ENCODE measurements around the gene LRRC28. TPM values are rescaled to one million over a fixed set of nuclear protein-coding genes. Genes with fewer than 3 reads are reported as not detected.

The LRRC28 gene
- total RNA-seq, 2 experiments from 2014 or later, result 14.0 to 16.1 TPM

- Mint-ChIP-seq H3K9me3 (peaks cover 2% of the 10 kb centered on the region), H3K4me1 (ENCODE audit: low read depth) (peaks cover 5% of the 10 kb centered on the region), H3K4me3 (no peak overlapping the region), H3K27ac (no peak overlapping the region), H3K27me3 (no peaks in the 10 kb centered on the region), H3K36me3 (ENCODE audit: low read depth) (peaks cover 20% of the 10 kb centered on the region)
- no peak for TF ChIP-seq CTCF (IDR thresholded peaks at IDR 0.05)
- DNase-seq (no peak), ATAC-seq (no peak)
- intact Hi-C loops (cut with micrococcal nuclease), result no loop called here
- ChIA-PET CTCF (interaction anchor here (1.1 to 1.5 kb wide), 4 partner anchors 9 to 408 kb away, joined by 3 read pairs; no protein-coding TSS in a partner anchor), POLR2A (no interaction called here)
Observed at GRCh38 chr15:99295840-99296239, 44.6 kb downstream of the LRRC28 start.

- H3K36me3 Mint-ChIP-seq (ENCODE audit: low read depth), result peaks cover 20% of the 10 kb centered on the region
- H3K9me3 Mint-ChIP-seq, result peaks cover 2% of the 10 kb centered on the region
- H3K4me1 Mint-ChIP-seq (ENCODE audit: low read depth), result peaks cover 5% of the 10 kb centered on the region
- DNase-seq, result no peak
- POLR2A ChIA-PET, result no interaction called here
- CTCF ChIA-PET, result interaction anchor here (0.7 to 1.5 kb wide), 5 partner anchors 9 to 408 kb away, joined by 3 read pairs; no protein-coding TSS in a partner anchor
- no peak overlapping the region for H3K27ac Mint-ChIP-seq
- intact Hi-C loops (cut with micrococcal nuclease), result no loop called here
- H3K27me3 Mint-ChIP-seq, result no peaks in the 10 kb centered on the region
- no peak overlapping the region for H3K4me3 Mint-ChIP-seq
- no peak for TF ChIP-seq CTCF (IDR thresholded peaks at IDR 0.05)
- no peak for ATAC-seq
Observed at GRCh38 chr15:99296386-99296785, 45.1 kb downstream of the LRRC28 start.

GRCh38 chr15:99303907-99304306, 52.6 kb downstream of the LRRC28 start:
- intact Hi-C loops (cut with micrococcal nuclease), result no loop called here
- ATAC-seq (no peak), DNase-seq (no peak)
- TF ChIP-seq CTCF (IDR thresholded peaks at IDR 0.05), result no peak
- CTCF ChIA-PET, result interaction anchor here (1.0 kb wide), 1 partner anchor 31 kb away, joined by 3 read pairs; no protein-coding TSS in a partner anchor
- Mint-ChIP-seq H3K36me3 (ENCODE audit: low read depth) (no peaks in the 10 kb centered on the region), H3K4me3 (no peak overlapping the region), H3K9me3 (no peaks in the 10 kb centered on the region), H3K27ac (no peak overlapping the region), H3K4me1 (ENCODE audit: low read depth) (no peaks in the 10 kb centered on the region), H3K27me3 (no peaks in the 10 kb centered on the region)
- POLR2A ChIA-PET, result no interaction called here

- intact Hi-C loops (cut with micrococcal nuclease), result no loop called here
- H3K9me3 Mint-ChIP-seq, result no peaks in the 10 kb centered on the region
- DNase-seq (no peak), ATAC-seq (no peak)
- H3K27ac Mint-ChIP-seq, result no peak overlapping the region
- H3K27me3 Mint-ChIP-seq, result no peaks in the 10 kb centered on the region
- POLR2A ChIA-PET, result no interaction called here
- peaks cover 2% of the 10 kb centered on the region for H3K36me3 Mint-ChIP-seq (ENCODE audit: low read depth)
- CTCF ChIA-PET, result no interaction called here
- H3K4me1 Mint-ChIP-seq (ENCODE audit: low read depth), result no peaks in the 10 kb centered on the region
- TF ChIP-seq CTCF (IDR thresholded peaks at IDR 0.05), result no peak
- H3K4me3 Mint-ChIP-seq, result no peak overlapping the region
Observed at GRCh38 chr15:99305761-99306505, 54.7 kb downstream of the LRRC28 start.

GRCh38 chr15:99306694-99307338, 55.5 kb downstream of the LRRC28 start:
- no peaks in the 10 kb centered on the region for H3K27me3 Mint-ChIP-seq
- TF ChIP-seq CTCF (IDR thresholded peaks at IDR 0.05), result no peak
- DNase-seq (no peak), ATAC-seq (no peak)
- intact Hi-C loops (cut with micrococcal nuclease), result no loop called here
- no peak overlapping the region for H3K27ac Mint-ChIP-seq
- H3K4me1 Mint-ChIP-seq (ENCODE audit: low read depth), result no peaks in the 10 kb centered on the region
- H3K9me3 Mint-ChIP-seq, result no peaks in the 10 kb centered on the region
- POLR2A ChIA-PET, result no interaction called here
- CTCF ChIA-PET, result no interaction called here
- peaks cover 2% of the 10 kb centered on the region for H3K36me3 Mint-ChIP-seq (ENCODE audit: low read depth)
- H3K4me3 Mint-ChIP-seq, result no peak overlapping the region

Data from activated CD8-positive, alpha-beta T cell treated with anti-CD3 and anti-CD28 coated beads for 36 hours (primary cell).